GM12865 (cell line): Measurements from ENCODE around the gene PTGES3.

Experiments
- DNase-seq: peaks from one replicate; pipeline ENCODE4 v3.0.0; 2010; ENCODE audit warnings: low read depth
- H3K4me3 ChIP-seq: 2 replicates; pipeline ENCODE4 v1.5.1; 2011; ENCODE audit warnings: mild to moderate bottlenecking, low read depth, low read length, control low read depth
- TF ChIP-seq, protein P1 (sequence below): IDR thresholded peaks from 2 replicates; pipeline ENCODE4 v1.5.1; 2011; ENCODE audit warnings: low read length, control low read depth, low read depth, inconsistent platforms; ENCODE audit not compliant: insufficient read depth; ENCODE audit errors: missing control alignments

The PTGES3 gene

DNA sequence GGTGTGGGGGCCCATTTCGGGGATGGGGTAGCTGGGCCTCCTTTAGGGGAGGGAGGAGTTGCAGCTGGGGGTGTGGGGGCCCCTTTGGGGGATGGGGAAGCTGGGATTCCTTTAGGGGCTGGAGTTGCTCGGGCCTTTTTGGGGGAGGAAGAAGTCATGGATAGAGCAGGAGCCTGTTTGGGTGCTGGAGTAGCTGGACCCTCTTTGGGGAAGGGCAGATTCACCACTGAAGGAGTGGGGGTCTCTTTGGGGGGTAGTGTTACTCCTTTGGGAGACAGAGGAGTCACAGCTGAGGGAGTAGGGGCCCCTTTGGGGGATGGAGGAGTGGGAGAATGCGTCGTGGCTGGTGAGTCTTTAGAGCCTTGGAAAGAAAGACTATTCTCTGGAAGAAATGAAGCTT lies 30.6 kb upstream of the PTGES3 start:
- no peak overlapping the region for H3K4me3 ChIP-seq
- TF ChIP-seq, protein P1, sequence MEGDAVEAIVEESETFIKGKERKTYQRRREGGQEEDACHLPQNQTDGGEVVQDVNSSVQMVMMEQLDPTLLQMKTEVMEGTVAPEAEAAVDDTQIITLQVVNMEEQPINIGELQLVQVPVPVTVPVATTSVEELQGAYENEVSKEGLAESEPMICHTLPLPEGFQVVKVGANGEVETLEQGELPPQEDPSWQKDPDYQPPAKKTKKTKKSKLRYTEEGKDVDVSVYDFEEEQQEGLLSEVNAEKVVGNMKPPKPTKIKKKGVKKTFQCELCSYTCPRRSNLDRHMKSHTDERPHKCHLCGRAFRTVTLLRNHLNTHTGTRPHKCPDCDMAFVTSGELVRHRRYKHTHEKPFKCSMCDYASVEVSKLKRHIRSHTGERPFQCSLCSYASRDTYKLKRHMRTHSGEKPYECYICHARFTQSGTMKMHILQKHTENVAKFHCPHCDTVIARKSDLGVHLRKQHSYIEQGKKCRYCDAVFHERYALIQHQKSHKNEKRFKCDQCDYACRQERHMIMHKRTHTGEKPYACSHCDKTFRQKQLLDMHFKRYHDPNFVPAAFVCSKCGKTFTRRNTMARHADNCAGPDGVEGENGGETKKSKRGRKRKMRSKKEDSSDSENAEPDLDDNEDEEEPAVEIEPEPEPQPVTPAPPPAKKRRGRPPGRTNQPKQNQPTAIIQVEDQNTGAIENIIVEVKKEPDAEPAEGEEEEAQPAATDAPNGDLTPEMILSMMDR: no peak
- DNase-seq: no peak

DNA sequence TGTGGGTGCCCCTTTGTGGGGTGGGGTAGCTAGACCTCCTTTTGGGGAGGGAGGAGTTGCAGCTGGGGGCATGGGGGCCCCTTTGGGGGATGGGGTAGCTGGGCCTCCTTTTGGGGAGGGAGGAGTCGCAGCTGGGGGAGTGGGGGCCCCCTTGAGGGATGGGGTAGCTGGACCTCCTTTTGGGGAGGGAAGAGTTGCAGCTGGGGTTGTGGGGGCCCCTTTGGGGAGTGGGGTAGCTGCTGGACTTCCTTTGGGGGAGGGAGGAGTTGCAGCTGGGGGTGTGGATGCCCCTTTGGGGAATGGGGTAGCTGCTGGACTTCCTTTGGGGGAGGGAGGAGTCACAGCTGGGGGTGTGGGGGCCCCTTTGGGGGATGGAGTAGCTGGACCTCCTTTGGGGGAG lies 30.1 kb upstream of the PTGES3 start:
- DNase-seq: no peak
- H3K4me3 ChIP-seq: no peak overlapping the region
- TF ChIP-seq, protein P1: no peak

DNA sequence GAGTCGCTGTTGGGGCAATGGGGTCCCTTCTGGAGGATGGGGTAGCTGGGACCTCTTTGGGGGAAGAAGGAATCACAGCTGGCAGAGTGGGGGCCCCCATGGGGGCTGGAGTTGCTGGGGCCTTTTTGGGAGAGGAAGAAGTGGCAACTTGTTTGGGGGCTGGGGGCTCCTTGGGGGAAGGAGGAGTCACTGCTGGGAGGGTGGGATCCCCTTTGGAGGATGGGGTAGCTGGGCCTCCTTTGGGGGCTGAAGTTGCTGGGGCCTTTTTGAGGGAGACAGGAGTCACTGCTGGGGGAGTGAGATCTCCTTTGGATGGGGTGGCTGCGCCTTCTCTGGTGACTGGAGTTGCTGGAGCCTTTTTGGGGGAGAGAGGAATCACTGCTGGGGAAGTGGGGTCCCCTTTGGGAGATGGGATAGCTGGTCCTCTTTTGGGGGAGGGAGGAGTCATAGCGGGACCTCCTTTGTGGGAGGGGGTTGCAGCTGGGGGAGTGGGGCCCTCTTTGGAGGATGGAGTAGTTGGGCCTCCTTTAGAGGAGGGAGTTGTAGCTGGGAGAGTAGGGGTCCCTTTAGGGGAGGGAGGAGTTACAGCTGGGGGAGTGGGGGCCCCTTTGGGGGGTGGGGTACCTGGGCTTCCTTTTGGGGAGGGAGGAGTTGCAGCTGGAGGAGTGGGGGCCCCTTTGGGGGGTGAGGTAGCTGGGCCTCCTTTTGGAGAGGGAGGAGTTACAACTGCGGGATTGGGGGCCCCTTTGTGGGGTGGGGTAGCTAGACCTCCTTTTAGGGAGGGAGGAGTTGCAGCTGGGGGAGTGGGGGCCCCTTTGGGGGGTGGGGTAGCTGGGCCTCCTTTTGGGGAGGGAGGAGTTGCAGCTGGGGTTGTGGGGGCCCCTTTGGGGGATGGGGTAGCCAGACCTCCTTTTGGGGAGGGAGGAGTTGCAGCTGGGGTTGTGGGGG lies 29.1 kb upstream of the PTGES3 start:
- no peak overlapping the region for H3K4me3 ChIP-seq
- no peak for DNase-seq
- TF ChIP-seq, protein P1: no peak

DNA sequence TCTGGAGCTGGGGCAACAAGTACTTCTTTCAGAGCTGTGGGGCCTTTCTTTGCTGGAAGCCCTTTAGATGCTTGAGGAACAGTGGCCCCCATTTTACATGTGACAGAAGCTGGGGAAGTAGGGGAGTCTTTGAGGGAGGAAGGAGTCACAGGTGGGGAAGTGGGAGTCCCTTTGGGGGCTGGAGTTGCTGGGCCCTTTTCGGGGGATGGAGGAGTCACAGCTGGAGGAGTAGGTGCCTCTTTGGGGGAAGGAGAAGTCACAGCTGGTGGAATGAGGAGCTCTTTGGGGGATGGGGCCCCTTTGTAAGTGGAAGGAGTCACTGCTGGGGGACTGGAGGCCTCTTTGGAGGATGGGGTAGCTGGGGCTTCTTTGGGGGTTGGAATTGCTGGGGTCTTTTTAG lies 28.4 kb upstream of the PTGES3 start:
- DNase-seq: no peak
- TF ChIP-seq, protein P1: no peak
- no peak overlapping the region for H3K4me3 ChIP-seq

DNA sequence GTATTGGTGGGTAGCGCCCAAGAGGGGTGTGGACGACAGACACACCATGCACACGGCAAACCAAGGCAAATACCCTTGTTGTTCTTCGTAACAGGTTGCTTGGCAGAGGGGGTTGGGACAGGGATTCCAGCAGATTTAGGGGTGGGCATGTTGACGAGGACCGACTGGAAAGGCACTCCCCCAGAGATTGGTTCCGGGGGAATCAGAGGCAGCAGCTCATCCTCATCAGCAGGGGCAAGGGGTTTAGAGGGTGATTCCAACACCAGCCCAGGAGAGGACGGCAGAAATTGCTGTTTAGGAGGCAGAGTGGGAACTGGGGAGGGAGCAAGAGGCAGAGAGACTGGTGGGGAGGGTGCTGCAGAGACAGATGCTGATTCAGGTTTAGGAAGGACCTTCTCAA lies 27.7 kb upstream of the PTGES3 start:
- TF ChIP-seq, protein P1: no peak
- DNase-seq: no peak
- H3K4me3 ChIP-seq: no peak overlapping the region

DNA sequence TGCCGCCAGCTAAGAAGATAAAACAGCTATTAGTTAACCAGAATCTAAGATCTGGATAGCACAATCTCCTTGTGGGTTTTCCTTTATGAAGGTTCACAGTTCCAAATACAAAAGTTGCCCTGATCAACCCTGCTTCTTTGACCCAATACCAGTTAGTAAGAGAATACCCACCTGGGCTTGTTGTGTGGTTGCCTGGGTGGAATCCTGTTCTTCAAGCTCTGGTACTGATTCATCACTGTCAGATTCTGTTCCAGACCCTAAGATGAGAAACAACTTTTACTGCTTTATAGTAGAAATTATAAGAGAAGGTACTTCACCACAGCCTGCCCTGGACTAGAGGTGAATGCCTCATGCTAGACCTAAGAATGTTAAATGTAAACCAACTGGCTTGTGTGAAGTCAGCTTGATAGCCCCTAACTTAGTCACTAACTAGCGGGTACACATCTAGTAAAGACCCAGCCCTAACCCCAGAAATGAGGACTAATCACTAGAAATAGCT lies 26.4 kb upstream of the PTGES3 start:
- no peak overlapping the region for H3K4me3 ChIP-seq
- TF ChIP-seq, protein P1: no peak
- no peak for DNase-seq
